Measurements from ENCODE around the gene DDC. TPM values are rescaled to one million over a fixed set of nuclear protein-coding genes. Genes with fewer than 3 reads are reported as not detected.

The DDC gene
- total and polyA plus RNA-seq, 4 donors = 27.2 to 74.9 (median 58.6) TPM

- H3K4me3 ChIP-seq (ENCODE audit: low read depth in 1 of 3, low read length in 3 of 3) = no peak overlapping the region
- H3K9ac ChIP-seq (ENCODE audit: low read depth in 1 of 2, low read length in 2 of 2) = no peak overlapping the region
- no peaks in the 10 kb centered on the region for H3K27me3 ChIP-seq (ENCODE audit: control insufficient read depth in 4 of 4, insufficient read depth in 4 of 4, low read length in 3 of 4)
- H3K27ac ChIP-seq (ENCODE audit: low read depth in 1 of 2, low read length in 2 of 2) = no peak overlapping the region
- WGBS = 96% methylated on average over 13 of the region's 13 CpGs
- H3K4me1 ChIP-seq (ENCODE audit: control insufficient read depth in 4 of 4, insufficient read depth in 4 of 4, low read length in 3 of 4) = peaks cover 0 to 6% (median 0%) of the 10 kb centered on the region in 4 donors
- H3K36me3 ChIP-seq (ENCODE audit: control insufficient read depth in 4 of 4, insufficient read depth in 3 of 4, low read depth in 1 of 4, low read length in 3 of 4) = peaks cover 0 to 8% (median 2%) of the 10 kb centered on the region in 4 donors
- DNase-seq (ENCODE audit: low spot score) = no peak
- no peaks in the 10 kb centered on the region for H3K9me3 ChIP-seq (ENCODE audit: control insufficient read depth in 4 of 4, low read length in 3 of 4)
- TF ChIP-seq YY1 (IDR thresholded peaks at IDR 0.05) (no peak), HNF4A (conservative IDR thresholded peaks at IDR 0.05) (no peak), CTCF (IDR thresholded peaks at IDR 0.05; ENCODE audit: low read depth, low read length, missing input control) (no peak), SP1 (IDR thresholded peaks at IDR 0.05) (no peak), GABPA (IDR thresholded peaks at IDR 0.05 in 1 of 2, conservative IDR thresholded peaks at IDR 0.05 in 1 of 2) (no peak), RAD21 (IDR thresholded peaks at IDR 0.05) (no peak), TAF1 (conservative IDR thresholded peaks at IDR 0.05) (no peak), FOXA1 (IDR thresholded peaks at IDR 0.05) (no peak), RXRA (IDR thresholded peaks at IDR 0.05) (no peak), HNF4G (IDR thresholded peaks at IDR 0.05) (no peak), JUND (IDR thresholded peaks at IDR 0.05) (no peak)
- TF ChIP-seq, protein P1, sequence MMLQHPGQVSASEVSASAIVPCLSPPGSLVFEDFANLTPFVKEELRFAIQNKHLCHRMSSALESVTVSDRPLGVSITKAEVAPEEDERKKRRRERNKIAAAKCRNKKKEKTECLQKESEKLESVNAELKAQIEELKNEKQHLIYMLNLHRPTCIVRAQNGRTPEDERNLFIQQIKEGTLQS (IDR thresholded peaks at IDR 0.05) = no peak
- TF ChIP-seq, protein P2, sequence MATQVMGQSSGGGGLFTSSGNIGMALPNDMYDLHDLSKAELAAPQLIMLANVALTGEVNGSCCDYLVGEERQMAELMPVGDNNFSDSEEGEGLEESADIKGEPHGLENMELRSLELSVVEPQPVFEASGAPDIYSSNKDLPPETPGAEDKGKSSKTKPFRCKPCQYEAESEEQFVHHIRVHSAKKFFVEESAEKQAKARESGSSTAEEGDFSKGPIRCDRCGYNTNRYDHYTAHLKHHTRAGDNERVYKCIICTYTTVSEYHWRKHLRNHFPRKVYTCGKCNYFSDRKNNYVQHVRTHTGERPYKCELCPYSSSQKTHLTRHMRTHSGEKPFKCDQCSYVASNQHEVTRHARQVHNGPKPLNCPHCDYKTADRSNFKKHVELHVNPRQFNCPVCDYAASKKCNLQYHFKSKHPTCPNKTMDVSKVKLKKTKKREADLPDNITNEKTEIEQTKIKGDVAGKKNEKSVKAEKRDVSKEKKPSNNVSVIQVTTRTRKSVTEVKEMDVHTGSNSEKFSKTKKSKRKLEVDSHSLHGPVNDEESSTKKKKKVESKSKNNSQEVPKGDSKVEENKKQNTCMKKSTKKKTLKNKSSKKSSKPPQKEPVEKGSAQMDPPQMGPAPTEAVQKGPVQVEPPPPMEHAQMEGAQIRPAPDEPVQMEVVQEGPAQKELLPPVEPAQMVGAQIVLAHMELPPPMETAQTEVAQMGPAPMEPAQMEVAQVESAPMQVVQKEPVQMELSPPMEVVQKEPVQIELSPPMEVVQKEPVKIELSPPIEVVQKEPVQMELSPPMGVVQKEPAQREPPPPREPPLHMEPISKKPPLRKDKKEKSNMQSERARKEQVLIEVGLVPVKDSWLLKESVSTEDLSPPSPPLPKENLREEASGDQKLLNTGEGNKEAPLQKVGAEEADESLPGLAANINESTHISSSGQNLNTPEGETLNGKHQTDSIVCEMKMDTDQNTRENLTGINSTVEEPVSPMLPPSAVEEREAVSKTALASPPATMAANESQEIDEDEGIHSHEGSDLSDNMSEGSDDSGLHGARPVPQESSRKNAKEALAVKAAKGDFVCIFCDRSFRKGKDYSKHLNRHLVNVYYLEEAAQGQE (IDR thresholded peaks at IDR 0.05) = no peak
Measured at GRCh38 chr7:50463035-50463434, 102.2 kb downstream of the DDC start.

- peaks cover 0 to 8% (median 2%) of the 10 kb centered on the region in 4 donors for H3K36me3 ChIP-seq (ENCODE audit: control insufficient read depth in 4 of 4, insufficient read depth in 3 of 4, low read depth in 1 of 4, low read length in 3 of 4)
- WGBS = 89% methylated on average over 4 of the region's 4 CpGs
- no peaks in the 10 kb centered on the region for H3K4me1 ChIP-seq (ENCODE audit: control insufficient read depth in 4 of 4, insufficient read depth in 4 of 4, low read length in 3 of 4)
- DNase-seq (ENCODE audit: low spot score) = no peak
- no peaks in the 10 kb centered on the region for H3K9me3 ChIP-seq (ENCODE audit: control insufficient read depth in 4 of 4, low read length in 3 of 4)
- no peak overlapping the region for H3K4me3 ChIP-seq (ENCODE audit: low read depth in 1 of 3, low read length in 3 of 3)
- TF ChIP-seq, protein P1 (IDR thresholded peaks at IDR 0.05) = no peak
- no peak for TF ChIP-seq JUND (IDR thresholded peaks at IDR 0.05)
- TF ChIP-seq GABPA (IDR thresholded peaks at IDR 0.05 in 1 of 2, conservative IDR thresholded peaks at IDR 0.05 in 1 of 2) = no peak
- TF ChIP-seq FOXA1 (IDR thresholded peaks at IDR 0.05) = no peak
- H3K9ac ChIP-seq (ENCODE audit: low read depth in 1 of 2, low read length in 2 of 2) = no peak overlapping the region
- no peak overlapping the region for H3K27ac ChIP-seq (ENCODE audit: low read depth in 1 of 2, low read length in 2 of 2)
- no peaks in the 10 kb centered on the region for H3K27me3 ChIP-seq (ENCODE audit: control insufficient read depth in 4 of 4, insufficient read depth in 4 of 4, low read length in 3 of 4)
Measured at GRCh38 chr7:50462361-50462760, 102.8 kb downstream of the DDC start.
